RWPE2 (cell line): ENCODE results near the gene TAS2R20.

Source experiments
- ATAC-seq: fragments of 200-7000 bp; cut with Tn5 transposase; 3 replicates; pipeline ENCODE4 v1.9.1; 2021; ENCODE audit warnings: low read depth
- DNase-seq: peaks from one replicate; pipeline ENCODE4 v3.0.0-alpha.2; 2020; ENCODE audit warnings: low spot score
- H3K27ac ChIP-seq: fragments of 450-650 bp; 2 replicates; pipeline ENCODE4 v1.5.1; 2017; ENCODE audit warnings: mild to moderate bottlenecking; ENCODE audit not compliant: poor library complexity, severe bottlenecking
- H3K27me3 ChIP-seq: fragments of 250-450 bp; sonication (Bioruptor Pico); 2 replicates; pipeline ENCODE4 v1.5.1; 2021; ENCODE audit warnings: mild to moderate bottlenecking, moderate library complexity; ENCODE audit not compliant: insufficient read depth, poor library complexity, severe bottlenecking
- H3K36me3 ChIP-seq: fragments of 250-450 bp; sonication (Bioruptor Pico); 2 replicates; pipeline ENCODE4 v1.5.1; 2020; ENCODE audit warnings: low read depth, mild to moderate bottlenecking, moderate library complexity
- H3K4me1 ChIP-seq: fragments of 250-450 bp; sonication (Bioruptor Pico); 2 replicates; pipeline ENCODE4 v1.5.1; 2021; ENCODE audit warnings: mild to moderate bottlenecking, moderate library complexity; ENCODE audit not compliant: insufficient read depth, poor library complexity, severe bottlenecking
- H3K4me3 ChIP-seq: fragments of 250-450 bp; sonication (Bioruptor Pico); 2 replicates; pipeline ENCODE4 v1.5.1; 2021; ENCODE audit warnings: mild to moderate bottlenecking, moderate library complexity; ENCODE audit not compliant: severe bottlenecking
- H3K9me3 ChIP-seq: fragments of 250-450 bp; sonication (Bioruptor Pico); 2 replicates; pipeline ENCODE4 v1.5.1; 2021; ENCODE audit warnings: mild to moderate bottlenecking, moderate library complexity; ENCODE audit not compliant: severe bottlenecking
- TF ChIP-seq, protein P1 (sequence below): fragments of 450-650 bp; IDR thresholded peaks from one replicate; pipeline ENCODE4 v1.5.1; 2017; ENCODE audit warnings: mild to moderate bottlenecking, moderate library complexity; ENCODE audit not compliant: poor library complexity, severe bottlenecking

TAS2R20 gene

GRCh38 chr12:11026118-11026517 is 28.0 kb upstream of the TAS2R20 start:
- TF ChIP-seq, protein P1, sequence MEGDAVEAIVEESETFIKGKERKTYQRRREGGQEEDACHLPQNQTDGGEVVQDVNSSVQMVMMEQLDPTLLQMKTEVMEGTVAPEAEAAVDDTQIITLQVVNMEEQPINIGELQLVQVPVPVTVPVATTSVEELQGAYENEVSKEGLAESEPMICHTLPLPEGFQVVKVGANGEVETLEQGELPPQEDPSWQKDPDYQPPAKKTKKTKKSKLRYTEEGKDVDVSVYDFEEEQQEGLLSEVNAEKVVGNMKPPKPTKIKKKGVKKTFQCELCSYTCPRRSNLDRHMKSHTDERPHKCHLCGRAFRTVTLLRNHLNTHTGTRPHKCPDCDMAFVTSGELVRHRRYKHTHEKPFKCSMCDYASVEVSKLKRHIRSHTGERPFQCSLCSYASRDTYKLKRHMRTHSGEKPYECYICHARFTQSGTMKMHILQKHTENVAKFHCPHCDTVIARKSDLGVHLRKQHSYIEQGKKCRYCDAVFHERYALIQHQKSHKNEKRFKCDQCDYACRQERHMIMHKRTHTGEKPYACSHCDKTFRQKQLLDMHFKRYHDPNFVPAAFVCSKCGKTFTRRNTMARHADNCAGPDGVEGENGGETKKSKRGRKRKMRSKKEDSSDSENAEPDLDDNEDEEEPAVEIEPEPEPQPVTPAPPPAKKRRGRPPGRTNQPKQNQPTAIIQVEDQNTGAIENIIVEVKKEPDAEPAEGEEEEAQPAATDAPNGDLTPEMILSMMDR, result no peak
- DNase-seq (no peak), ATAC-seq (no peak)
- H3K27me3 ChIP-seq, result no peaks in the 10 kb centered on the region
- no peaks in the 10 kb centered on the region for H3K9me3 ChIP-seq
- no peaks in the 10 kb centered on the region for H3K36me3 ChIP-seq
- H3K27ac ChIP-seq, result no peak overlapping the region
- H3K4me3 ChIP-seq, result no peak overlapping the region
- no peaks in the 10 kb centered on the region for H3K4me1 ChIP-seq

DNA sequence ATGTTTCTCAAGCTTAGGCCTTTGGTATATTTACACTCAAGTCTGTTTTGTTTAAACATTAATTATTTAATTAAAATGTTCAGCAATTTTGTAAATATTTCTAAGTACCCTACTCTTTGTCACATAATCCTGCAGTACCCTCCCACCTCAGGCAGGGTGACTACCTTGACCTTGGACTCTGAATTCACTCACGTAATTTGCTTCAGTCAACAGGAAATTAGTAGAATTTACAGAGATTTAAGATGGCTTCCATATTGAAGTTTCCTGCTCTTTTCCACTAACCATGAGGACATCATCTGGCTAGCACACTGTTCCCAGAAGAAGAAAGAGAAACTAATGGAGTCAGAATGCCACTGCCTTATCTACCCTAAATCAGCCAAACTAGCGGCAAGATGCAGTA is 25.3 kb upstream of the TAS2R20 start:
- Histone ChIP-seq H3K9me3 (no peaks in the 10 kb centered on the region), H3K4me1 (no peaks in the 10 kb centered on the region), H3K4me3 (no peak overlapping the region), H3K36me3 (no peaks in the 10 kb centered on the region), H3K27ac (no peak overlapping the region), H3K27me3 (no peaks in the 10 kb centered on the region)
- ATAC-seq, result no peak
- DNase-seq, result no peak
- TF ChIP-seq, protein P1, result no peak

DNA sequence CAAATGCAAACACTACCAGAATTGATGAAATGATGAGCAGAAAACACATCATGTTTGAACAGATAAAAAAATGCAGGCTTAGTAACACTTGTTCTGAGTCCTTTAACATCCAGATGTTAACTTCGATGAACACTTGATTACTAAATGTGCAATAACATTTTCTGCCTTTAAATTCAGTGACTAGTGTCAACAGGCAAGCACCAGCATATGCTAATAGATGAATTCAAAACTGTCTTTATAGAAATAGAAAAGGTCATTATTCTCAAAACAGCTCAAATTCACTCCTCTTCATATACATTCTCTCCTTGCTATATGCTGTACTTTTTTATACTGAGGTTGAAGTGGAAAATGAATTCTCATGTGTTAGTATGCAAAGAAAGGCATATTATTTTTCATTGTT is 24.4 kb upstream of the TAS2R20 start, which contains the start of gene TAS2R19:
TSS of gene TAS2R19 (minus strand) at position 101 of the 400 bp plus-strand sequence. CDS start at position 52, 49 bp downstream.
- Histone ChIP-seq H3K4me1 (no peaks in the 10 kb centered on the region), H3K27me3 (no peaks in the 10 kb centered on the region), H3K27ac (no peak within 1 kb of the TSS), H3K36me3 (no peaks in the 10 kb centered on the region), H3K4me3 (no peak within 1 kb of the TSS), H3K9me3 (no peaks in the 10 kb centered on the region)
- DNase-seq (no peak), ATAC-seq (no peak)
- TF ChIP-seq, protein P1, result no peak

GRCh38 chr12:11016937-11017336 is 18.8 kb upstream of the TAS2R20 start:
- no peaks in the 10 kb centered on the region for H3K4me1 ChIP-seq
- no peak overlapping the region for H3K4me3 ChIP-seq
- H3K27ac ChIP-seq, result no peak overlapping the region
- no peaks in the 10 kb centered on the region for H3K36me3 ChIP-seq
- no peaks in the 10 kb centered on the region for H3K27me3 ChIP-seq
- TF ChIP-seq, protein P1, result no peak
- ATAC-seq (no peak), DNase-seq (no peak)
- no peaks in the 10 kb centered on the region for H3K9me3 ChIP-seq

- Histone ChIP-seq H3K4me1 (no peaks in the 10 kb centered on the region), H3K27me3 (no peaks in the 10 kb centered on the region), H3K36me3 (no peaks in the 10 kb centered on the region), H3K9me3 (no peaks in the 10 kb centered on the region), H3K27ac (no peak overlapping the region), H3K4me3 (no peak overlapping the region)
- DNase-seq (no peak), ATAC-seq (no peak)
- TF ChIP-seq, protein P1, result no peak
Observed at GRCh38 chr12:11015775-11016430, 17.8 kb upstream of the TAS2R20 start.
